IMR-90 (cell line): Measurements from ENCODE around the gene ST6GALNAC3. TPM values are rescaled to one million over a fixed set of nuclear protein-coding genes. Genes with fewer than 3 reads are reported as not detected.

Source experiments
- ATAC-seq: fragments of 200-7000 bp; cut with Tn5 transposase; 2 replicates; pipeline ENCODE4 v1.9.1; 2020; ENCODE audit warnings: low read depth, mild to moderate bottlenecking, moderate library complexity
- BruUV-seq: library from RNA; stranded (reverse); fragments of 400-500 nt; replicated peaks from 2 replicates; lab custom pipeline; 2021; lab: Mats Ljungman, UMichigan
- CTCF ChIA-PET: fragments of 300-600 bp; formaldehyde crosslinking; extraction: SDS; loops from one replicate; lab custom pipeline; 2021; ENCODE audit warnings: antibody characterized with exemption; lab: Yijun Ruan, JAX
- POLR2A ChIA-PET: fragments of 300-600 bp; sonication (Branson Sonifier 250); formaldehyde crosslinking; loops from one replicate; lab custom pipeline; 2022; ENCODE audit warnings: antibody characterized with exemption; ENCODE audit not compliant: unreplicated experiment; lab: Charles Lee
- DNase-seq: peaks from one replicate; pipeline ENCODE4 v3.0.0; 2013
- H2AFZ ChIP-seq: replicated peaks from 2 replicates; pipeline ENCODE3; 2013; ENCODE audit warnings: low read length, mild to moderate bottlenecking; ENCODE audit not compliant: poor library complexity
- H2AK5ac ChIP-seq: 2 replicates; pipeline ENCODE4 v1.6.1; 2013; ENCODE audit warnings: low read depth, low read length, inconsistent platforms
- H2AK9ac ChIP-seq: replicated peaks from 2 replicates; pipeline ENCODE3; 2013; ENCODE audit warnings: mild to moderate bottlenecking, low read depth, low read length, moderate library complexity; ENCODE audit not compliant: poor library complexity
- H2BK120ac ChIP-seq: 2 replicates; pipeline ENCODE4 v1.6.1; 2013; ENCODE audit warnings: low read depth, low read length, inconsistent platforms
- H2BK15ac ChIP-seq: 3 replicates; pipeline ENCODE4 v1.6.1; 2013; ENCODE audit warnings: low read depth, low read length, inconsistent platforms
- H2BK20ac ChIP-seq: 2 replicates; pipeline ENCODE4 v1.6.1; 2013; ENCODE audit warnings: low read depth, mild to moderate bottlenecking, inconsistent platforms, low read length, moderate library complexity
- H2BK5ac ChIP-seq: 2 replicates; pipeline ENCODE4 v1.6.1; 2013; ENCODE audit warnings: mild to moderate bottlenecking, low read depth, low read length, inconsistent platforms; ENCODE audit not compliant: poor library complexity, severe bottlenecking
- H3K14ac ChIP-seq: replicated peaks from 2 replicates; pipeline ENCODE4 v1.6.1; 2013; ENCODE audit warnings: low read depth, low read length, inconsistent platforms
- H3K18ac ChIP-seq: 2 replicates; pipeline ENCODE4 v1.6.1; 2013; ENCODE audit warnings: low read depth, low read length, control low read depth
- H3K23ac ChIP-seq: 2 replicates; pipeline ENCODE4 v1.6.1; 2013; ENCODE audit warnings: low read depth, low read length, inconsistent platforms
- H3K27ac ChIP-seq: 2 replicates; pipeline ENCODE4 v1.5.1; 2013; ENCODE audit warnings: mild to moderate bottlenecking, control low read depth, low read length; ENCODE audit not compliant: insufficient read depth
- H3K27me3 ChIP-seq: 2 replicates; pipeline ENCODE4 v1.6.1; 2013; ENCODE audit warnings: low read length; ENCODE audit not compliant: control insufficient read depth, insufficient read depth
- H3K36me3 ChIP-seq: 2 replicates; pipeline ENCODE4 v1.6.1; 2013; ENCODE audit warnings: low read length, mixed read lengths; ENCODE audit not compliant: control insufficient read depth, insufficient read depth
- H3K4ac ChIP-seq: 2 replicates; pipeline ENCODE4 v1.6.1; 2013; ENCODE audit warnings: low read depth, low read length, inconsistent platforms
- H3K4me1 ChIP-seq: 2 replicates; pipeline ENCODE4 v1.6.1; 2013; ENCODE audit warnings: low read length, mixed read lengths; ENCODE audit not compliant: control insufficient read depth, insufficient read depth
- H3K4me2 ChIP-seq: 2 replicates; pipeline ENCODE4 v1.6.1; 2013; ENCODE audit warnings: low read depth, mild to moderate bottlenecking, control low read depth, low read length, moderate library complexity
- H3K4me3 ChIP-seq: 2 replicates; pipeline ENCODE4 v1.5.1; 2013; ENCODE audit warnings: low read depth, mild to moderate bottlenecking, control low read depth, low read length, moderate library complexity; ENCODE audit not compliant: insufficient read depth
- H3K56ac ChIP-seq: 2 replicates; pipeline ENCODE4 v1.6.1; 2013; ENCODE audit warnings: low read length, inconsistent platforms; ENCODE audit not compliant: insufficient read depth; ENCODE audit errors: extremely low read depth
- H3K79me1 ChIP-seq, 2 experiments: 2 replicates each; pipeline ENCODE4 v1.6.1; 2013; ENCODE audit warnings: low read length in 2 of 2, inconsistent platforms in 1 of 2, low read depth in 1 of 2
- H3K9ac ChIP-seq: 2 replicates; pipeline ENCODE4 v1.6.1; 2013; ENCODE audit warnings: low read depth, low read length, control low read depth
- H3K9me1 ChIP-seq: 2 replicates; pipeline ENCODE4 v1.6.1; 2013; ENCODE audit warnings: low read length, inconsistent platforms; ENCODE audit not compliant: insufficient read depth
- H3K9me3 ChIP-seq: 2 replicates; pipeline ENCODE4 v1.6.1; 2013; ENCODE audit warnings: low read length; ENCODE audit not compliant: control insufficient read depth, insufficient read depth
- H4K20me1 ChIP-seq: 2 replicates; pipeline ENCODE4 v1.6.1; 2013; ENCODE audit warnings: low read length, inconsistent platforms; ENCODE audit not compliant: insufficient read depth
- H4K5ac ChIP-seq: 2 replicates; pipeline ENCODE4 v1.6.1; 2013; ENCODE audit warnings: mild to moderate bottlenecking, low read depth, low read length, control low read depth
- H4K8ac ChIP-seq, 2 experiments: 2 replicates each; pipeline ENCODE4 v1.6.1; 2013; ENCODE audit warnings: low read depth in 2 of 2, low read length in 2 of 2, control low read depth in 1 of 2, inconsistent platforms in 1 of 2
- H4K91ac ChIP-seq: 2 replicates; pipeline ENCODE4 v1.6.1; 2013; ENCODE audit warnings: low read depth, low read length, inconsistent platforms; ENCODE audit not compliant: insufficient read depth
- BHLHE40 ChIP-seq: fragments of 150-350 bp; IDR thresholded peaks from 2 replicates; pipeline ENCODE4 v1.6.1; 2016; ENCODE audit warnings: mild to moderate bottlenecking, low read depth, low read length
- CEBPB ChIP-seq: IDR thresholded peaks from 2 replicates; pipeline ENCODE4 v1.6.1; 2012; ENCODE audit warnings: low read depth, low read length, improper control_type of control experiment
- CHD1 ChIP-seq: IDR thresholded peaks from 2 replicates; pipeline ENCODE4 v1.6.1; 2012; ENCODE audit warnings: low read depth, low read length, improper control_type of control experiment
- FOS ChIP-seq: fragments of 150-350 bp; IDR thresholded peaks from 2 replicates; pipeline ENCODE4 v1.6.1; 2016; ENCODE audit warnings: low read depth, low read length
- MAFK ChIP-seq: IDR thresholded peaks from 2 replicates; pipeline ENCODE4 v1.6.1; 2012; ENCODE audit warnings: low read depth, low read length, improper control_type of control experiment
- MAZ ChIP-seq: IDR thresholded peaks from 2 replicates; pipeline ENCODE4 v1.6.1; 2012; ENCODE audit warnings: low read depth, mild to moderate bottlenecking, low read length, improper control_type of control experiment, moderate library complexity, borderline replicate concordance
- MXI1 ChIP-seq: IDR thresholded peaks from 2 replicates; pipeline ENCODE4 v1.6.1; 2012; ENCODE audit warnings: low read depth, mild to moderate bottlenecking, low read length, moderate library complexity, borderline replicate concordance
- NFE2L2 ChIP-seq: fragments of 150-350 bp; IDR thresholded peaks from 2 replicates; pipeline ENCODE4 v1.6.1; 2016; ENCODE audit warnings: low read depth, mild to moderate bottlenecking, low read length
- POLR2A ChIP-seq: IDR thresholded peaks from 2 replicates; pipeline ENCODE4 v1.6.1; 2012; ENCODE audit warnings: mild to moderate bottlenecking, low read depth, low read length
- RAD21 ChIP-seq: IDR thresholded peaks from 2 replicates; pipeline ENCODE4 v1.6.1; 2012; ENCODE audit warnings: low read length, improper control_type of control experiment
- RCOR1 ChIP-seq: IDR thresholded peaks from 2 replicates; pipeline ENCODE4 v1.6.1; 2012; ENCODE audit warnings: mild to moderate bottlenecking, low read length, improper control_type of control experiment; ENCODE audit not compliant: insufficient replicate concordance
- RFX5 ChIP-seq: IDR thresholded peaks from 2 replicates; pipeline ENCODE4 v1.8.0; 2012; ENCODE audit warnings: low read depth, mild to moderate bottlenecking, low read length, moderate library complexity
- SMC3 ChIP-seq: fragments of 150-350 bp; IDR thresholded peaks from 2 replicates; pipeline ENCODE4 v1.6.1; 2016; ENCODE audit warnings: low read depth, mild to moderate bottlenecking, antibody characterized with exemption, low read length, moderate library complexity
- USF2 ChIP-seq: fragments of 150-350 bp; IDR thresholded peaks from 2 replicates; pipeline ENCODE4 v1.6.1; 2017; ENCODE audit warnings: mild to moderate bottlenecking, antibody characterized with exemption, low read length, low read depth
- WGBS, 2 experiments: methylation state at CpG; one replicate each; pipeline versions ENCODE4 v1.1.5 to v1.1.7; 2013; ENCODE audit warnings: missing lambda C conversion rate in 2 of 2; ENCODE audit not compliant: insufficient read length in 1 of 2; ENCODE audit errors: extremely low coverage in 2 of 2; 5-methylcytosine and 5-hydroxymethylcytosine counted together
- dilution Hi-C: fragments of 300-500 bp; cut with HindIII; formaldehyde crosslinking; loops from one replicate; pipeline ENCODE4 v1.14.3; 2018; ENCODE audit warnings: low sequenced_read_pairs; ENCODE audit not compliant: unreplicated experiment
- in situ Hi-C: fragments of 300-500 bp; cut with MboI; formaldehyde crosslinking; loops from 3 replicates; pipeline ENCODE4 v1.14.3; 2019; ENCODE audit warnings: low sequenced_read_pairs, inconsistent platforms, mixed read lengths
- intact Hi-C: fragments of 100-400 bp; cut with micrococcal nuclease; formaldehyde crosslinking; loops from 2 replicates; pipeline ENCODE4 v1.10.0; 2022
- polyA plus RNA-seq, 3 experiments: library from polyadenylated mRNA; depleted of rRNA; stranded (reverse); fragments of >200 nt; gene quantifications; 2 replicates each; pipeline ENCODE4 v1.2.3, GENCODE V29; 2012; ENCODE audit warnings: low replicate concordance in 1 of 3
- total RNA-seq: library from RNA; depleted of rRNA; stranded (reverse); fragments of >200 nt; gene quantifications from 2 replicates; pipeline ENCODE4 v1.2.3, GENCODE V29; 2012
- TF ChIP-seq, protein P1 (sequence below): fragments of 150-350 bp; IDR thresholded peaks from 2 replicates; pipeline ENCODE4 v1.6.1; 2016; ENCODE audit warnings: low read depth, mild to moderate bottlenecking, low read length, moderate library complexity, borderline replicate concordance
- TF ChIP-seq, protein P2 (sequence below): conservative IDR thresholded peaks from 2 replicates; pipeline ENCODE4 v1.5.1; 2012; ENCODE audit warnings: mild to moderate bottlenecking, low read depth, low read length, improper control_type of control experiment

Gene ST6GALNAC3
- total and polyA plus RNA-seq, 2 of the 4 experiments (the other 2 are of a cell fraction), result 0.65 to 1.3 TPM

- no peaks in the 10 kb centered on the region for H3K9me3 ChIP-seq
- no peaks in the 10 kb centered on the region for H3K27me3 ChIP-seq
- no peak overlapping the region for H3K4me3 ChIP-seq
- no peaks in the 10 kb centered on the region for H4K20me1 ChIP-seq
- H3K4ac ChIP-seq, result no peak overlapping the region
- no peak overlapping the region for H2AFZ ChIP-seq
- in situ Hi-C loops, result no loop called here
- H2AK9ac ChIP-seq, result no peak overlapping the region
- H2BK15ac ChIP-seq, result no peak overlapping the region
- no peak for ATAC-seq
- no peak overlapping the region for H2BK120ac ChIP-seq
- H4K5ac ChIP-seq, result no peak overlapping the region
- H3K9ac ChIP-seq, result no peak overlapping the region
- no peak overlapping the region for H3K18ac ChIP-seq
- H2BK20ac ChIP-seq, result no peak overlapping the region
- ChIA-PET CTCF (no interaction called here), POLR2A (no interaction called here)
- no peak overlapping the region for H2BK5ac ChIP-seq
- no peaks in the 10 kb centered on the region for H3K4me1 ChIP-seq
- dilution Hi-C loops, result no loop called here
- no peak overlapping the region for H4K91ac ChIP-seq
- no CpG with 5 or more reads among the region's 4 CpGs for WGBS, 2 experiments
- H3K36me3 ChIP-seq, result no peaks in the 10 kb centered on the region
- no peak overlapping the region for H3K56ac ChIP-seq
- H2AK5ac ChIP-seq, result no peak overlapping the region
- DNase-seq, result no peak
- TF ChIP-seq MAZ, result no peak
- TF ChIP-seq FOS, result no peak
- no peak for TF ChIP-seq BHLHE40
- TF ChIP-seq MAFK, result no peak
- TF ChIP-seq CEBPB, result no peak
- TF ChIP-seq, protein P1, sequence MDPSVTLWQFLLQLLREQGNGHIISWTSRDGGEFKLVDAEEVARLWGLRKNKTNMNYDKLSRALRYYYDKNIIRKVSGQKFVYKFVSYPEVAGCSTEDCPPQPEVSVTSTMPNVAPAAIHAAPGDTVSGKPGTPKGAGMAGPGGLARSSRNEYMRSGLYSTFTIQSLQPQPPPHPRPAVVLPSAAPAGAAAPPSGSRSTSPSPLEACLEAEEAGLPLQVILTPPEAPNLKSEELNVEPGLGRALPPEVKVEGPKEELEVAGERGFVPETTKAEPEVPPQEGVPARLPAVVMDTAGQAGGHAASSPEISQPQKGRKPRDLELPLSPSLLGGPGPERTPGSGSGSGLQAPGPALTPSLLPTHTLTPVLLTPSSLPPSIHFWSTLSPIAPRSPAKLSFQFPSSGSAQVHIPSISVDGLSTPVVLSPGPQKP, result no peak
- TF ChIP-seq NFE2L2, result no peak
- TF ChIP-seq POLR2A, result no peak
- no peak for TF ChIP-seq USF2
- no peak for TF ChIP-seq RCOR1
- TF ChIP-seq RAD21, result no peak
- TF ChIP-seq CHD1, result no peak
- TF ChIP-seq, protein P2, sequence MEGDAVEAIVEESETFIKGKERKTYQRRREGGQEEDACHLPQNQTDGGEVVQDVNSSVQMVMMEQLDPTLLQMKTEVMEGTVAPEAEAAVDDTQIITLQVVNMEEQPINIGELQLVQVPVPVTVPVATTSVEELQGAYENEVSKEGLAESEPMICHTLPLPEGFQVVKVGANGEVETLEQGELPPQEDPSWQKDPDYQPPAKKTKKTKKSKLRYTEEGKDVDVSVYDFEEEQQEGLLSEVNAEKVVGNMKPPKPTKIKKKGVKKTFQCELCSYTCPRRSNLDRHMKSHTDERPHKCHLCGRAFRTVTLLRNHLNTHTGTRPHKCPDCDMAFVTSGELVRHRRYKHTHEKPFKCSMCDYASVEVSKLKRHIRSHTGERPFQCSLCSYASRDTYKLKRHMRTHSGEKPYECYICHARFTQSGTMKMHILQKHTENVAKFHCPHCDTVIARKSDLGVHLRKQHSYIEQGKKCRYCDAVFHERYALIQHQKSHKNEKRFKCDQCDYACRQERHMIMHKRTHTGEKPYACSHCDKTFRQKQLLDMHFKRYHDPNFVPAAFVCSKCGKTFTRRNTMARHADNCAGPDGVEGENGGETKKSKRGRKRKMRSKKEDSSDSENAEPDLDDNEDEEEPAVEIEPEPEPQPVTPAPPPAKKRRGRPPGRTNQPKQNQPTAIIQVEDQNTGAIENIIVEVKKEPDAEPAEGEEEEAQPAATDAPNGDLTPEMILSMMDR, result no peak
- TF ChIP-seq SMC3, result no peak
- TF ChIP-seq MXI1, result no peak
- TF ChIP-seq RFX5, result no peak
- no peak overlapping the region for H3K14ac ChIP-seq
- H3K23ac ChIP-seq, result no peak overlapping the region
- BruUV-seq, result no TSS peak
- intact Hi-C loops, result no loop called here
- no peak overlapping the region for H4K8ac ChIP-seq
- H3K27ac ChIP-seq, result no peak overlapping the region
- H3K4me2 ChIP-seq, result no peak overlapping the region
- H3K9me1 ChIP-seq, result no peaks in the 10 kb centered on the region
- H3K79me1 ChIP-seq, result no peaks in the 10 kb centered on the region
Measured at GRCh38 chr1:76620371-76620770, 545.8 kb downstream of the ST6GALNAC3 start.
